Stomach (tissue), 4 donors: ENCODE measurements around the gene KPTN.

Source experiments
- CTCF ChIP-seq, 7 experiments: fragments of 450-650 bp in 4 of 7; fragments of 200-600 bp in 3 of 7; sonication (generic) in 3 of 7; IDR thresholded peaks; one replicate each; pipeline ENCODE4 v1.5.1; 2016 to 2019; ENCODE audit warnings: antibody characterized with exemption in 7 of 7, control low read depth in 2 of 7, mild to moderate bottlenecking in 1 of 7
- POLR2AphosphoS5 ChIP-seq, 3 donors: sonication (generic); formaldehyde crosslinking; IDR thresholded peaks; one replicate each; pipeline ENCODE4 v1.6.1; 2016; ENCODE audit warnings: antibody characterized with exemption in 3 of 3

- TF ChIP-seq CTCF (IDR thresholded peaks at IDR 0.05) (no peak), POLR2AphosphoS5 (IDR thresholded peaks at IDR 0.05) (no peak)
Observed at GRCh38 chr19:47471733-47472457, 12.1 kb downstream of the KPTN start, which contains the start of gene SLC8A2.
